HG03039 (cell line): Measurements from ENCODE around the gene FCSK.
"Not testable (repeated sequence)": the region's sequence is repeated elsewhere in the genome, so short reads cannot be mapped to it uniquely, and the experiment has no call there.

ENCODE experiments used
- ATAC-seq: cut with Tn5 transposase; IDR thresholded peaks from one replicate; pipeline ENCODE4 v1.9.1; 2021; ENCODE audit warnings: mild to moderate bottlenecking, moderate library complexity; ENCODE audit not compliant: unreplicated experiment

FCSK gene

DNA sequence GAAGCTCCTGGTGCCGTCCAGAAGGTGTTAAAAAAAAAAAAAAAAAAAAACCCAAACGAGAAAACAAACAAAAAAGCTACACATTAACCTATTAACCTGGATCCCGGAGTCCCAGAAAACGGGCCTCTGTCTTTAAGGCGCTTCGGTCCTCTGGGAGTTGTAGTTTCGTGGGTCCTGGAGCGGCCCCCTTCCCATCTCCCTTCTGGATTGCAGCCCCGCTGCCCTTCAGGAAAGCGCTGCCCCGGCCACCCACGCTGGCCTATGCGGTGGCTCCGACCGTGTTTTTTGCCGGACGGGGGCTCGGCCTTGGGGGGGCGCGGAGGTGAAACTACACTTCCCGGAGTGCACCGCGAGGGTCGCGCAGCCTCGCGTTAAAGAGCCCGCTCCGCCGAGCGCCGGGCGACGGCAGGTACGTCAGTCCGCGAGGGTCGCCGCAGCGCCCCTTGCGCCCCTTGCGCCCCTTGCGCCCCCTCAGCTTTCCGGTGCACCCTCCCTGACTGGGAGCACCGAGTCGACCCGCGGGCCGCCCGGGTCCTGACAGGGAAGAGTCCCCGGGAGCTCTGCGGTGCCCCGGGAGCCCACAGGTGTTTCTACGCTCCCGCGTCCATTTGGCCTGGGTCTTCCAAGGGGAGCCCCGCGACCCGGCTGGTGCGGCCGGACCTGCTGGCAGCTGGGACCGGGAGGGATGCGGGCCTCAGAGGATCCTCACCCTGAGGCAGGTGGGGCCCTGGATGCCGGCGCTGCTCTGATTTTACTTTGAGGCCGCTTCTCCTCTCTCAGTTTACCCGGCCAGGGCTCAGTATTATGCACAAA, at the start of gene FCSK:
Gene FCSK, plus strand, starts transcription at position 374 of the 813 bp plus-strand sequence. CDS start 8,596 bp downstream, outside the sequence.
- peak; percentile 78 for ATAC-seq

DNA sequence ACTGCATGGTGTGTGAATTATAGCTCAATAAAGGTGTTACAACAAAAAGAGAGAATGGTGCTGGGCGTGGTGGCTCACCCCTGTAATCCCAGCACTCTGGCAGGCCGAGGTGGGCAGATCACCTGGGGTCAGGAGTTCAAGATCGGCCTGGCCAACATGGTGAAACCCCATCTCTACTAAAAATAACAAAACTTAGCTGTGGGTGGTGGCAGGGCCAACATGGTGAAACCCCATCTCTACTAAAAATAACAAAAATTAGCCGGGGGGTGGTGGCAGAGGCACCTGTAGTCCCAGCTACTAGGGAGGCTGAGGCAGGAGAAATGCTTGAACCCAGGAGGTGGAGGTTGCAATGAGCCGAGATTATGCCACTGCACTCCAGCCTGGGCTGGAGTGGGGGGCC, 48.3 kb upstream of the FCSK start:
- ATAC-seq = not testable (repeated sequence)

DNA sequence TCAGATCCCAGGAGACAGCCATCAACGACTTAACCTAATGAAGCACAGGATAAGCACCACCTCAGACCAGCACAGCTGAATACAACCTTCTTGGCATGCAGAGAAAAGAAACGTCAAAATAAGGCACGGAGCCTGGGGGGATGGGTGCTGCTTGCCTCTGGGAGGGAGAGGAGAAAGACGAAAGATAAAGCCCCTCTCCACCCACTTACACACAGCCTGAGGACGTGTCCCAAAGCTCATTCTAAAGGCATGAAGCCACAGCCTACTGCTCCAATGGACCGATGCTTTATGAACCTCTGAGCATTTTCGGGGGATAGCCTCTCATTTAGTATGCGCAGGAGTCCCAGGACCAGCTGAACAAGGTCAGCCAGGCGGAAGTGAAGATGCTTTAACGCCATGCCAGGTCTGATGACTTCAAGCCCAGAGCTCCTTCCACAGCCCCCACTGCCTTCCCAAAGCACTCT, 46.6 kb upstream of the FCSK start:
- ATAC-seq = no peak

DNA sequence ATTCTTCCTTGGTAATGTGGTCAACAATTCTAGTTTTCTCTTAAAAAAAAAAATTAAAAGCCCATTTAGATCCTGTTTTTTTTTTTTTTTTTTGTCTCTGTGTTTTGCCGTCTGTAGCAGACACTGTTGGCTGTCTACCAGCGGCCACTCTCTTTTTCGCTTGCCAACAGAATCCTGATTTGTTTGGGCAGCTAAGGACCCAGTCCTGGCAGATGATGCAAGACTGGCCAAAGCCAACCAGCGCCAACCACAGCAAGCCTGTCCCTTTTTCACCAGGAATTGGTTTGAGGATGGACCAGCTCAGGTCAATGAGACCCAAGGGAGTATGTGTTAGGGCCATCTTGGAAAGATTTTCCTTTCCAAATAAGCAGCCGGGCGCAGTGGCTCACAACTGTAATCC, 43.7 kb upstream of the FCSK start:
- no peak for ATAC-seq

DNA sequence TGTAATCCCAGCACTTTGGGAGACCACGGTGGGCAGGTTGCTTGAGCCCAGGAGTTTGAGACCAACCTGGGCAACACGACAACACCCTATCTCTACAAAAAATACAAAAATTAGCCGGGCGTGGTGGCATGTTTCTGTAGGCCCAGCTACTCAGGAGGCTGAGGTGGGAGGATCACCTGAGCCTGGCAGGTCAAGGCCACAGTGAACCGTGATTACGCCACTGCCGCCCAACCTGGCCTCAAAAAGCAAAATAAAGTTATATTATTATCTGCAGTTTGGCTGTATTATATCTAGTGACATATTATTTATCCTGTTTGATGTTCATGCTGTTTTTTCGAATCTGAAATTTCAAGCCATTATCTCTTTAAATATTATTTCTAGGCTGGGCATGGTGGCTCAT, 42.0 kb upstream of the FCSK start:
- no peak for ATAC-seq

DNA sequence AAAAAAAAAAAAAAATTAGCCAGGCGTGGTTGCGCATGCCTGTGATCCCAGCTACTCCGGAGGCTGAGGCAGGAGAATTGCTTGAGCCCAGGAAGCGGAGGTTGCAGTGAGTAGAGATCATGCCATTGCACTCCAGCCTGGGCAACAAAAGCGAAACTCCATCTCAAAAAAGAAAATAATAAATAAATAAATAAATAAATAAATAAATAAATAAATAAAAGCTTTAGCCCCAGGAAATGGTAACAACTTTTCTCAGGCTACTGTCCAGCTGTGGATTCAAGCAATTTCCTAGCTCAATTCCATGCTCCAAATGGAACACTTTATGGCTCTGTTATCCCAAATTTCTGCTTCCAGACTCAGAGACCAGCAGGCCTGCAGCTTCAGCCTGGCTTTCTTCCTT, 40.8 kb upstream of the FCSK start:
- ATAC-seq = not testable (repeated sequence)

DNA sequence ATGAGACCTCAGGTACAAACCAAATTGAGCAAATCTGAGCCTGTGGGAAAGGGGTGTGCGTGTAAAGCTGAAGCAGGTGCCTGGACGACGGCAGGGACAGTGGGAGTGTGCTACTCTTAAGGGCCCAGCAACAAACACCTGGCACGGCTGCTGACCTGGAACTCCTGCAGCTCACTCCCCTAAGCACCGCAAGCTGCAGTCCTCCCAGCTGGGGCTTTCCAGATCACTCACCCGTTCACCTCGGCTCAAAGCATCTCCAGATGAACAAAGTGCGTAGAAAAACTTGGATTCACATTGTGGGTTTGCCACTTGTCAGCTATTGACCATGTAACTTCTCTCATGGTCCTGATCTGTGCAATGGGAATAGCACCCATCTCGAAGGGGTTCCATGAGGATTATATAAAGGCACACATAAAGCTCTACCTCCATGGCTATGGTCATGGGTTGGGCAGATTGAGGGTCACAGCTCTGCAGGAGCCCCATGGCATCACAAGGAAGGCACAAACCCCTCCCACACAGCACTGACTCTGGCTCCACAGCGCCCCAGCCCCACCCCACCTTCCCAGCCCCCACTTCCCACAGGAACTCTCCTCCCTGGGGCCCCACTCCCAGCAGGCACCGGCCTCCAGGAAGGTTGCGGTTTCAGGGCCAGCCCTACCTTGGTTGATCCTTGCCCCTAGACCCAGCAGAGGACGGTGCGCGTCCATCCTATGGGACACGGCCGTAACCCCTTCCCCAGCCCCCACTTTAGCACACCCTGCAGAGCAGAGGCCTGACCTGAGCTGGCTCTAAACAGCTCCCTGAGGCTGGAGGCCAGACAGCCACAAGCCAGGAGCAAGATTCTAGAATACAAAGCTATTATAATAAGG, 37.4 kb upstream of the FCSK start:
- peak; percentile 73 for ATAC-seq

DNA sequence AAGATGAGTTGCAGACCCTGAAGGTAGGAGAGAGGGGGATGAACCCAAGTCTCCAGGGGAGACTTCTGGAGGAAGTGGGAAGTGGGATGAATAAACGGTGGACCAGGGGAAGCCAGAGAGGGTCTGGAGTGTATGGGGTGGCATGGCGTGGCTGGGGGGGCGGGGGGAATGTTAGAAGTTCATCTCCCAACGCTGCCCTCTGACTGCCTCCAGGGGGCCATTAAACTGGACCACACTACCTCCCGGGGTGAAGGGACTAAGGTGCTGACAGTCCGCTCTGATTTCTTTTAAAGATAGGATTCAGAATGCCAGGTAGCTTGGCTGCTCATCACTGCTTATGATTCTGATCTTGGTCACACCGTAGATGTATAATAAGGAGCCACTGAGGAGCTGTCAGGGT, 36.7 kb upstream of the FCSK start:
- ATAC-seq = no peak

DNA sequence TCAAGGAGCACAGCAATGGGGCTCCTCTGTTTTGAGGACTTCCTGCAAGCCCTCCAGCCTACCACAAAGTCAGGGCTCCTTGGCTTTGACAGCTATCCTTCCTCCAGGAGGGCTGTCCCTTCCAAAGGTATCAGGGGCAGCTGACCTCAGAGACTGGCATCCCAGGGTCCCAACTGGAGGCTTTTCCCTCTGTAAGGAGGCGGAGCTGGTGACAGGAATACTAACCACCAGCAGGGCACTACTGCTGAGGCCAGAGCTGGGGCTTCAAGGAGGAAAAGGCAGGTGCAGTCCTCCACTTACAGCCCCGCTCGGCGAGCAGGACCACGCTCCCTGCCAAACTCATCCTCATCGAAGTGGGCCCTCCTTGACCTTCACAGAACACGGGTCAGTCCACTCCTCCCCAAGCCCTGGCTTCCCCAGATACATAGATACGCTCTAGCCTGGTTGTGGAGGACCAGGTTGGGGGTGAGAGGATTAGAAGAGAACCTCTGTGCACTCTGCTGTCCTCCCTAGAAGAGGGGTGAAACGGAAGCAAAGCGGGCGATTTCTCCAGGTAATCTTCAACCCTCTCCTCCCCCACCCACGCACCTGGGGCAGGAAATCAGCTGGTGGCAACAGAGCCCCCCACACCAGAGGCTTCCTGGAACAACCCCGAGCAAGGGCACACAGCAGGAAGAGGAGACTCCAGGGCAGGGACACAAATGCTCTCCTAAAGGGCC, 36.0 kb upstream of the FCSK start:
- ATAC-seq = no peak

DNA sequence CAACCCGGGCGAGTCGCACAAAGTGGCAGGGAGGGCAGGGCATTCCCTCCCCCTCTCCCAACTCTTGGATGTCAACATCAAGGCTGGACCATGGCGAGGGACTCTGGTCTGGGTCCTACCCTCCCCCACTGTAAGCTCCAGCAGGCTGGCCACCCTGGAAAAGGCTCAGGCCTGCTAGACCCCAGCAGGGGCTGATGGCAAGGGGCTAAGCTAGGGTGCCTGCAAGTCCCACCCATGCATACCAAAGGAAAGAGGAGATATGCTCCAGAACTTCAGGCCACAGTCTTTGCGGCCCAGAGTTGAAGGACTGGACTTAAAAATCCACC, 35.4 kb upstream of the FCSK start:
- ATAC-seq = no peak

DNA sequence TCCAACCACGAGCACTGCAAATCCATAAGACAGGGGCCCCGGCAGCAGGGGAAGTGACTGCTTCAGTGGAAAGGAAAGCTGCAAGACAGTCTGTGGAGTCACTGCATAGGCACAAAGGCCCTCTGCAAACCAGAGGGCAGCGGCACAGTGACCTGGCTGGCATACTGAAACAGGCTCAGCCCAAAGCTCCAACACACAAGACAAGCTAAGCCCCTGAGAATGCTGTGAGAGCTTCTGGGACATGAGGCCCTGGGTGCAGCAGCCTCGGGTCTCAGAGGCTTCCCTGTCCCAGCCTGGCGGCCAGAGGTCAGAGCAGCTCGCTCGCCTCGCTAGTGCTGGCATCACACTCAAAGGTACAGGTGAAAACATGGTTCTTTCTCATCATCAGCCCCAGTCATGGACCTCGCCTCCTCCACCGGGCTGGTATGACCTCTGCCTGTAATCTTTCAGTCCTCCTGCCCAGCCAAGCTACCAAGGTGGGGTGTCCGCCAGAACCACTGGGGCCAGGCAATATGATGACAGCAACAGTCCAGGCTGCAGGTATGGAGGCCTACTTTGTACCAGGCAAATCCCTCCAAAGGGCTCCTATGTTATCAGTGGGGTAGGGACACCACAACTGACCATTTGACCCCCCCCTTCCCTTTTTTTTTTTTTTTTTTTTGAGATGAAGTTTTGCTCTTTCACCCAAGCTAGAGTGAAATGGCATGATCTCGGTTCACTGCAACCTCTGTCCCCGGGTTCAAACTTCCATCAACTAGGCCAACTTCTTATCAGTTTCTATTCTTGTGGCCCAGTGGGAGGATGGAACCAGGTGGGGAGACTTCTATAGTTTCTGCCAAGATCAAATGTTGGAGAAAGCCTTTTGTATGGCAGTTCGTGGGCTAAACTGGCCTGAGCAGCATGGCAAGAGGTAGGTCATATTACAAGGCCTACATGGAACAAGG, 34.7 kb upstream of the FCSK start:
- ATAC-seq = no peak

DNA sequence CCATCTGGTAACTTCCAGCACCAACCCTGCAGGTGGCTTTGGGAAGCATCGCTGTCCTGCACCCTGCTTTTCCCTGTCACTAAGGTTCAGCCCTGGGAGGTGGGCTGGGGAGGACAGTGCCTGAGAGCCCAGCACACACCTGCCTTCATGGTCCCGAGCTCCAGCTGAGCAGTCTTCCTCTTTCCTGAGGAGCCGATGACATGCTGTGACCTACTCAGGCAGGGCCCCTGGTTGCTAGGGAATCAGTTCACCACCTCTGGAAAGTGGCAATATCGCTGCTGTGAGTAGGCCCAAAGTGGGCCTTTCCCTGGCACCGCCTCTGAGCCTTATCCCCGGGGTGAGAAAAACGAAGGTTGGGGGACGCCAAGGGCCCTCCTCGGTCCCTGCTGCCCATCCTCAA, 33.4 kb upstream of the FCSK start:
- no peak for ATAC-seq

DNA sequence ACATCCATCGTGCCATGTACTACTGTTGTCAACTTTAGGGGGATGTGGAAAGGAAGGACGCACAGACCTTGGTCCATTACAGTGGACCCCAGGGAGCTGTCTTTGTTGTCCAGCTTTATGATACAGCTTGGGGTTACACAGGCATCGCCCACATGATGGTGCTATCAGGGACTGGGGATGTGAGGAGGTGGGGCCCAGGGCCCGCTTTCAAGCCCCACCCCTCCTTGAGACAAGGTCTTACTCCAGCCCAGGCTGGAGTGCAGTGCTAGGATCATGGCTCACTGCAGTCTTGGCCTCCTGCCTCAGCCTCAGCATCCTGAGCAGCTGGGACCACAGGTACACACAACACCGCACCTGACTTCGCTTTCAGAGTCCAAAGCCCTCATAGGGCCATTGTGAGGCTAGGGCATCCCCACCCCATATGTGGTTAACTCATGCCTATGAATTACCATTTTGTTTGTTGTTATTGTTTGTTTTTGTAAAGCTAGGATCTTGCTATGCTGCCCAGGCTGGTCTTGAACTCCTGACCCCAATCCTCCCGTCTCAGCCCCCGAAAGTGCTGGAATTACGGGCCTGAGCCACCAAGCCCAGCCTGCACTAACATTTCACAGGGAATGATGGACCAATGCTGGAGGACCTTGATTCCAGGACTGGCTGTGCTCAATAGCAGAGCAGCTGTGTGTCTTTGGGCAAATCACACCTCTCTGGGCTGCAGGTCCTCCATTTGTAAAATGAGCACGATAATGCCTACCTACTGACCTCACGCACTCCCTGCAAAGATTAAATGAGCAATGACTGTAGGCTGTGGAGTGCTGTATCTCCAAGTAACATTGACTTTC, 32.7 kb upstream of the FCSK start:
- ATAC-seq = no peak

DNA sequence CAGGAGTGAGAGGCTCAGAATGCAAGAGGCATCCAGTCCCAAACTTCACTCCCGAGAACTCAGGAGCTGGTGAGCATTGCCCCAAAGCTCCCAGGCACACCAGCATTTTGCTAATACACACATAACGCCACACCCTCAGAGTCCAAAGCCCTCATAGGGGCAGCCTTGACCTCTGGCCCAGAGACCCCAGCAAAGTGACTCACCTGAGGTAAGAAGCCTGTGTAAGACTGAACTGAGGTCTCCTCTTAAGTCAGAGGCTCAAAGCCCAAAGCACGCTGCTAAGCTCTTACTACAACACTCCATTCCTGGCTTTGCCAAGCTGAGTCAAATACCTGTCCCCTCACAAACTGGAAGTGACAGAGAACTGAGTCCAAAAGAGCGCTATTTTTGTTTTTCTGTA, 31.9 kb upstream of the FCSK start:
- ATAC-seq = no peak

DNA sequence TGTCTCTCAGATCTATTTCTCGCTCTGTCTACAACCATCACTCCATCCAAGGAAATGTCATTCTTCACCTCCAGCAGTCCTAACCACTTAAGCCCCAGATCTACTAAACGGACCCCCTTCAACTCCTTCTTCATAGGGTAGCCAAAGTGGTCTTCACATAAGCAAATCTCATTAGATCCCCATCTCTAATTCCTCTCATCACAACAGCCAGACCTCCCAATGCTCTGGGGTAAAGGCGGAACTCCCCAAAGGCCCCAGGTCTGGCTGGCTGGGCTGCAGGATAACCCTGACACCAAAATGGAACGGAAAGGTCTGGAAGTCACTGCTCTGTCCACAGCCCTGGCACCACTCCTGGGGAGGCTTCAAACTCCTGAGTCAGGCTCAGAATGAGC, 26.6 kb upstream of the FCSK start:
- no peak for ATAC-seq

DNA sequence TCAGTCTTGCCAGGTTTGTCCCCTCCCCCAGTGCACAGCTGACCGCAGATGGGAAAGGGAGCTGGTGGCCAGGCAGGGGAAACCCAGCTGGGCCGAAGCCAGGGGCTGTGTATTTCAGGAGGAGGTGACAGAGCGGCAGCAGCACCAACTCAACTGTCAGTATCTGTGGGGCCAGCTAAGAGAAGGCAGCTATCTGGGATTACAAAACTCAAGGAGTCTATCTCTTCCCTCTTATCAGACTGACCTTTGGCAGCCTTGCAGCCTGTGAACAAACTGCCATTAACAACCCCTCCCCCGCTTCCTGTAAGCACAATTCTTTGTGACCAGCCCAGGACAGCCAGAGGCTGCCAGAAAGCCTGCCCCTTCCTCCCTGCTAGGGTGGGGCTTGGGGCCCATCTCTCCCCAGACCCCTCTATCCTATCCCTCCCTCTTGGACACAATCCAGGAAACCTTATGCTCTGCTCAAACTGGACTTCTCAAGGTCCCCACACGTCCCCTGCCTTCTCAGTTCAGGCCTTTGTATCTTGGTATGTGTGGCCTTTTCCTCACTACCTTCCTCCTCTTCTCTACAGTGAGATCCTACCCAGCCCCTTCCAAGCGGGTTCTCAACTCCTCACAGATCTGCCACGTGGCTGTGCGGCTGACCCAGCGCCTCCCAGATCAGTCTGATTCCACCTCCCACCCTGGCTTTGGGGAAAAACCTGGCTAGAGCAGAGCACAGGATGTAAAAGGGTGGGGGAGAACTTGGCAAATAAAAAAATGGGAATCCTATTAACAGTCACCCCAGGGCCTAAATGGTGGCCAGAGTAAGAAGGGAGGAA, 26.0 kb upstream of the FCSK start:
- peak; percentile 29 for ATAC-seq

DNA sequence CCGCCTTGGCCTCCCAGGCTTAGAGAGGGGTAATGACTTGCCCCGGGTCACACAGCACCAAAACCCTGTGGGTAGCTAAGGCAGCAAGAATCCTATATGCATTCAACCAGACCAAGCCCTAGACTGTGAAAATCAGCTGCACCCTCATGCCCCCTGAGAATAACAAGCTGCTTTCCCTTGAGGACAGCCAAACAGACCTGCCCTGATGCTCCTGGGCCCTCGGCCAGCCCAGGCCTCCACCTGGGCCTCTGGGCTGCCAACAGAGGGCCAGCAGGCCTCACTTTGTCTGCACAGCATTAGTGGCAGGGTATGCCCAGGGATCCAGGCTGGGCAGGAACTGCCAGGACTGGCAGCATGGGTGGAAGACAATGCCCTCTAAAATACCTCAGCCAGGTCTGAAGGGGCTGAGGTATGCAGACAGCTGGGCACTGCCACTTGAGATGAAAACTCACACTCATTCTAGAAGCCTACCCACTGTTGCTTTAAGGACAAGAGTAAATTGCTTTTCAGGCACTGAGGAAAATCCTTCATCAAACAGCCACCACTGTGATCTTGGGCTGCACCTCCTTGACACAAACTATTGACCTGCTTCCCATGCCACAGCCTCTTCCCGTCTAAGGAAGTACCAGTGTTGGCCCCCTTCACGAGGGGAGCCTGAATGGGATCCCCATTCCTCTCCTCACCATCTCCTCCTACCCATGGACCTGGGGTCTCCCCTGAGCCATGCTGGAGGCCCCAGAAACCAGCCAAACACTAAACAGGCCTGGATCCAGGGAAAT, 24.3 kb upstream of the FCSK start:
- no peak for ATAC-seq
